Endothelial cell of umbilical vein (primary cell): ENCODE data around the gene MSL3B.
A peak's percentile ranks its signal among the peaks of the same experiment; 100 is the strongest.

Experiments
- BruUV-seq: library from RNA; stranded (reverse); fragments of 400-500 nt; replicated peaks from 2 replicates; lab custom pipeline; 2021; lab: Mats Ljungman, UMichigan
- CTCF ChIA-PET: fragments of 300-600, 350-600 bp; sonication (Branson Sonifier 250); formaldehyde crosslinking; loops from one replicate; lab custom pipeline; 2021; ENCODE audit warnings: antibody characterized with exemption, inconsistent platforms; lab: Charles Lee
- POLR2A ChIA-PET: fragments of 300-600, 350-600 bp; sonication (Branson Sonifier 250); formaldehyde crosslinking; loops from one replicate; lab custom pipeline; 2021; ENCODE audit warnings: antibody characterized with exemption, inconsistent platforms; lab: Charles Lee
- DNase-seq: peaks from one replicate; pipeline ENCODE4 v3.0.0-alpha.2; 2011; ENCODE audit warnings: low read depth, low spot score
- FAIRE-seq: peaks from 2 replicates; lab custom pipeline; 2011; peaks lifted over from hg19 to GRCh38; lab: Jason Lieb, UNC
- H2AFZ ChIP-seq: 2 replicates; pipeline ENCODE4 v1.6.0; 2012; ENCODE audit warnings: low read depth, low read length, control low read depth, inconsistent platforms
- H3K27ac ChIP-seq: 2 replicates; pipeline ENCODE4 v1.5.1; 2011; ENCODE audit warnings: low read depth, mild to moderate bottlenecking, control low read depth, low read length, moderate library complexity; ENCODE audit not compliant: insufficient read depth
- H3K27me3 ChIP-seq, 2 experiments: 2 replicates each; pipeline versions ENCODE4 v1.6.0 to v1.6.1; 2011; ENCODE audit warnings: low read length in 2 of 2, mixed read lengths in 1 of 2; ENCODE audit not compliant: control insufficient read depth in 2 of 2, insufficient read depth in 2 of 2
- H3K36me3 ChIP-seq, 2 experiments: 2 replicates in 1 of 2; 3 replicates in 1 of 2; pipeline ENCODE4 v1.5.1; 2011; ENCODE audit warnings: low read length in 2 of 2, mild to moderate bottlenecking in 1 of 2, moderate library complexity in 1 of 2; ENCODE audit not compliant: control insufficient read depth in 2 of 2, insufficient read depth in 2 of 2; ENCODE audit errors: extremely low read depth in 1 of 2
- H3K4me1 ChIP-seq: 3 replicates; pipeline ENCODE4 v1.5.1; 2011; ENCODE audit warnings: mild to moderate bottlenecking, low read length; ENCODE audit not compliant: control insufficient read depth, insufficient read depth; ENCODE audit errors: extremely low read depth
- H3K4me2 ChIP-seq: 2 replicates; pipeline ENCODE4 v1.6.1; 2011; ENCODE audit warnings: low read length, control low read depth, mixed read lengths; ENCODE audit not compliant: insufficient read depth
- H3K4me3 ChIP-seq, 3 experiments: fragments of 200-600 bp in 1 of 3; sonication (generic), shearing (Covaris generic) in 1 of 3; replicated peaks in 1 of 3; 2 replicates each; pipeline ENCODE4 v1.5.1; 2011 to 2016; ENCODE audit warnings: control low read depth in 3 of 3, low read length in 3 of 3, mild to moderate bottlenecking in 2 of 3, inconsistent platforms in 1 of 3, low read depth in 1 of 3, moderate library complexity in 1 of 3; ENCODE audit not compliant: insufficient read depth in 1 of 3
- H3K79me2 ChIP-seq: 2 replicates; pipeline ENCODE4 v1.6.0; 2012; ENCODE audit warnings: low read length, inconsistent platforms; ENCODE audit not compliant: control insufficient read depth, insufficient read depth
- H3K9ac ChIP-seq: replicated peaks from 2 replicates; pipeline ENCODE3; 2011; ENCODE audit warnings: low read length, control low read depth; ENCODE audit not compliant: insufficient read depth; ENCODE audit errors: extremely low read depth
- H3K9me1 ChIP-seq: replicated peaks from 3 replicates; pipeline ENCODE4 v1.6.0; 2011; ENCODE audit warnings: mild to moderate bottlenecking, low read length; ENCODE audit not compliant: control insufficient read depth, insufficient read depth; ENCODE audit errors: extremely low read depth
- H3K9me3 ChIP-seq: replicated peaks from 2 replicates; pipeline ENCODE4 v1.5.1; 2012; ENCODE audit warnings: low read length, inconsistent platforms; ENCODE audit not compliant: control insufficient read depth, insufficient read depth
- H4K20me1 ChIP-seq: replicated peaks from 2 replicates; pipeline ENCODE3; 2011; ENCODE audit warnings: mild to moderate bottlenecking, low read length; ENCODE audit not compliant: control insufficient read depth, insufficient read depth; ENCODE audit errors: extremely low read depth
- EZH2 ChIP-seq: IDR thresholded peaks from 2 replicates; pipeline ENCODE4 v1.6.1; 2012; ENCODE audit warnings: borderline replicate concordance, low read depth, mild to moderate bottlenecking, moderate library complexity, low read length, inconsistent platforms; ENCODE audit not compliant: severe bottlenecking
- FOS ChIP-seq: IDR thresholded peaks from 2 replicates; pipeline ENCODE4 v1.6.1; 2011; ENCODE audit warnings: mild to moderate bottlenecking, low read length, moderate library complexity, borderline replicate concordance; ENCODE audit not compliant: insufficient read depth
- GATA2 ChIP-seq: IDR thresholded peaks from 2 replicates; pipeline ENCODE4 v1.7.0; 2011; ENCODE audit warnings: low read depth, mild to moderate bottlenecking, moderate library complexity, mixed read lengths, low read length; ENCODE audit not compliant: insufficient read length, insufficient read depth
- JUN ChIP-seq: IDR thresholded peaks from 2 replicates; pipeline ENCODE4 v1.6.1; 2011; ENCODE audit warnings: borderline replicate concordance, low read depth; ENCODE audit not compliant: insufficient read length, insufficient read depth
- MYC ChIP-seq: IDR thresholded peaks from one replicate; pipeline ENCODE4 v1.6.1; 2011; ENCODE audit warnings: mild to moderate bottlenecking, low read depth, low read length
- POLR2A ChIP-seq: IDR thresholded peaks from 2 replicates; pipeline ENCODE4 v1.6.1; 2012; ENCODE audit warnings: low read depth, mild to moderate bottlenecking, control low read depth, low read length
- POLR2AphosphoS5 ChIP-seq: IDR thresholded peaks from 2 replicates; pipeline ENCODE4 v1.6.1; 2012; ENCODE audit warnings: low read depth, mild to moderate bottlenecking, control low read depth, low read length, moderate library complexity; ENCODE audit not compliant: insufficient read depth
- dilution Hi-C: fragments of 300-500 bp; cut with MboI; formaldehyde crosslinking; loops from one replicate; pipeline ENCODE4 v1.15.0; 2019; ENCODE audit warnings: low sequenced_read_pairs; ENCODE audit not compliant: extremely low pct_ligation_motif_present
- intact Hi-C: fragments of 100-400 bp; cut with micrococcal nuclease; formaldehyde crosslinking; loops from one replicate; pipeline ENCODE4 v1.10.0; 2022
- TF ChIP-seq, protein P1 (sequence below): IDR thresholded peaks from 2 replicates; pipeline ENCODE4 v1.6.1; 2011; ENCODE audit not compliant: insufficient read depth, insufficient read length
- TF ChIP-seq, protein P2 (sequence below), 2 donors: IDR thresholded peaks; 1 replicate in 1 of 2; 2 replicates in 1 of 2; pipeline ENCODE4 v1.5.1; 2011; ENCODE audit warnings: low read length in 2 of 2, mild to moderate bottlenecking in 2 of 2, moderate library complexity in 2 of 2, control low read depth in 1 of 2, inconsistent platforms in 1 of 2, low read depth in 1 of 2; ENCODE audit not compliant: insufficient read depth in 1 of 2; ENCODE audit errors: extremely low read depth in 1 of 2

MSL3B gene

DNA sequence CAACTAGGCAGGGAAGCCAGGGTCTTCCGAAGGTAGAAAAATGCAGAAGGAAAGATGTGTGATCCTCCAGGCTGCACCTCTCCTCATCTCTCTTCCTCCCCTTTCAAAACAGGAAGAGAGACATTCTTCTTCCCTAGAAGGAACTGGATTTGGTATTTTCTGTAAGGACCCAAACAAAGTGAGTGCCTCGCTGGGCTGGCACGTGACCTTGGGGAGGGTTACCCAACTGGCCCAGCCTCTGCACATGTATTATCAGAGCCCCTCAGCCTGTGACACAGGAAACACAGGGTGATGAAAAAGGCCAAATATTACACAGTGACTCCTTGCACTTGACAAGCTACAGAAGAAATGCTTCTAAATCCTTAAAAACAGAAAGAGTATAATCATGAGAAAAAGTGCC, 16.1 kb downstream of the MSL3B start:
- Histone ChIP-seq H3K9me3 (no peaks in the 10 kb centered on the region), H3K9ac (no peak overlapping the region), H3K4me3 (peak overlapping the region in 2 of 3 experiments; percentile 89 to 98), H3K9me1 (no peaks in the 10 kb centered on the region), H3K27me3 (no peaks in the 10 kb centered on the region), H3K79me2 (peaks cover 71% of the 10 kb centered on the region), H3K4me2 (peak overlapping the region; percentile 86), H4K20me1 (no peaks in the 10 kb centered on the region), H3K4me1 (peaks cover 20% of the 10 kb centered on the region), H3K36me3 (peaks cover 0 to 21% of the 10 kb centered on the region in 2 experiments), H2AFZ (peak overlapping the region; percentile 72), H3K27ac (peak overlapping the region; percentile 10)
- CTCF ChIA-PET: no interaction called here
- DNase-seq: peak; percentile 51
- FAIRE-seq: peak; percentile 75
- no peak for TF ChIP-seq FOS
- TF ChIP-seq, protein P1, sequence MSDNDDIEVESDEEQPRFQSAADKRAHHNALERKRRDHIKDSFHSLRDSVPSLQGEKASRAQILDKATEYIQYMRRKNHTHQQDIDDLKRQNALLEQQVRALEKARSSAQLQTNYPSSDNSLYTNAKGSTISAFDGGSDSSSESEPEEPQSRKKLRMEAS: peak; percentile 50
- dilution Hi-C loops: no loop called here
- intact Hi-C loops: loop anchor here (5.0 to 10.0 kb wide), 3 partner anchors 365 to 575 kb away; partner anchors contain the start of gene DGKD
- no TSS peak for BruUV-seq
- POLR2A ChIA-PET: interaction anchor here (0.6 kb wide), 1 partner anchor 981 kb away, joined by 3 read pairs; no protein-coding TSS in a partner anchor

DNA sequence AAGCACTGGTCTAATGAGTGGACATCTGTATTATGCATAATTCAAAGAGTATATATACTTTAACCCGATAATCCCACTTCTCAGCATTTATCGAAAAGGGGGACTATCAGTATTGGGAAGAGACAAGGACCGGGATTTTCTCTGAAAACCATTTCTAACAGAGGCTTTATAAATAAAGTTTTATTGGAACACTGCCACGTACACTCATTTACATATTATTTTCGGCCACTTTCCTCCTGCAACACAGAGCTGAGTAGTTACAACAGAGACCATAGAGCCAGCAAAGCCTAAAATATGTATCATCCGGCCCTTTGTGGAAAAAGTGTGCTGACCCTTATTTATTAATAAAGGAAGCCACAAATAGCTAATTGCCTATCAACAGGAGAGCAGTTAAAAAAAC, 17.0 kb downstream of the MSL3B start:
- Histone ChIP-seq H3K9me1 (no peaks in the 10 kb centered on the region), H4K20me1 (no peaks in the 10 kb centered on the region), H3K9me3 (no peaks in the 10 kb centered on the region), H3K4me1 (peaks cover 20% of the 10 kb centered on the region), H3K9ac (no peak overlapping the region), H3K36me3 (peaks cover 0 to 23% of the 10 kb centered on the region in 2 experiments), H3K4me2 (no peak overlapping the region), H3K27me3 (no peaks in the 10 kb centered on the region), H3K79me2 (peaks cover 79% of the 10 kb centered on the region), H2AFZ (no peak overlapping the region), H3K4me3 (no peak overlapping the region), H3K27ac (no peak overlapping the region)
- dilution Hi-C loops: no loop called here
- DNase-seq (no peak), FAIRE-seq (no peak)
- no TSS peak for BruUV-seq
- intact Hi-C loops: loop anchor here (5.0 to 10.0 kb wide), 3 partner anchors 364 to 576 kb away; partner anchors contain the start of gene DGKD
- TF ChIP-seq GATA2: no peak
- no peak for TF ChIP-seq FOS
- TF ChIP-seq JUN: no peak
- TF ChIP-seq, protein P1: no peak
- no peak for TF ChIP-seq POLR2A
- no peak for TF ChIP-seq POLR2AphosphoS5
- no peak for TF ChIP-seq MYC
- no peak for TF ChIP-seq EZH2
- TF ChIP-seq, protein P2, sequence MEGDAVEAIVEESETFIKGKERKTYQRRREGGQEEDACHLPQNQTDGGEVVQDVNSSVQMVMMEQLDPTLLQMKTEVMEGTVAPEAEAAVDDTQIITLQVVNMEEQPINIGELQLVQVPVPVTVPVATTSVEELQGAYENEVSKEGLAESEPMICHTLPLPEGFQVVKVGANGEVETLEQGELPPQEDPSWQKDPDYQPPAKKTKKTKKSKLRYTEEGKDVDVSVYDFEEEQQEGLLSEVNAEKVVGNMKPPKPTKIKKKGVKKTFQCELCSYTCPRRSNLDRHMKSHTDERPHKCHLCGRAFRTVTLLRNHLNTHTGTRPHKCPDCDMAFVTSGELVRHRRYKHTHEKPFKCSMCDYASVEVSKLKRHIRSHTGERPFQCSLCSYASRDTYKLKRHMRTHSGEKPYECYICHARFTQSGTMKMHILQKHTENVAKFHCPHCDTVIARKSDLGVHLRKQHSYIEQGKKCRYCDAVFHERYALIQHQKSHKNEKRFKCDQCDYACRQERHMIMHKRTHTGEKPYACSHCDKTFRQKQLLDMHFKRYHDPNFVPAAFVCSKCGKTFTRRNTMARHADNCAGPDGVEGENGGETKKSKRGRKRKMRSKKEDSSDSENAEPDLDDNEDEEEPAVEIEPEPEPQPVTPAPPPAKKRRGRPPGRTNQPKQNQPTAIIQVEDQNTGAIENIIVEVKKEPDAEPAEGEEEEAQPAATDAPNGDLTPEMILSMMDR (IDR thresholded peaks at IDR 0.05; ENCODE audit: extremely low read depth in 1 of 2, insufficient read depth in 1 of 2, low read depth in 1 of 2, low read length in 2 of 2): no peak
- ChIA-PET POLR2A (no interaction called here), CTCF (no interaction called here)
